SU-DHL-6 (cell line): Measurements from ENCODE around the gene FRMPD2.

Experiments
- EZH2phosphoT487 ChIP-seq: fragments of 200-600 bp; sonication (generic), shearing (Covaris generic); conservative IDR thresholded peaks from 2 replicates; pipeline ENCODE4 v1.6.1; 2018; ENCODE audit warnings: mild to moderate bottlenecking, antibody characterized with exemption, low read length, moderate library complexity, mixed read lengths
- TF ChIP-seq, protein P1 (sequence below): fragments of 200-600 bp; sonication (generic); IDR thresholded peaks from one replicate; pipeline ENCODE4 v1.5.1; 2017; ENCODE audit warnings: antibody characterized with exemption, mild to moderate bottlenecking, low read length, moderate library complexity; ENCODE audit not compliant: insufficient read depth, poor library complexity, severe bottlenecking

DNA sequence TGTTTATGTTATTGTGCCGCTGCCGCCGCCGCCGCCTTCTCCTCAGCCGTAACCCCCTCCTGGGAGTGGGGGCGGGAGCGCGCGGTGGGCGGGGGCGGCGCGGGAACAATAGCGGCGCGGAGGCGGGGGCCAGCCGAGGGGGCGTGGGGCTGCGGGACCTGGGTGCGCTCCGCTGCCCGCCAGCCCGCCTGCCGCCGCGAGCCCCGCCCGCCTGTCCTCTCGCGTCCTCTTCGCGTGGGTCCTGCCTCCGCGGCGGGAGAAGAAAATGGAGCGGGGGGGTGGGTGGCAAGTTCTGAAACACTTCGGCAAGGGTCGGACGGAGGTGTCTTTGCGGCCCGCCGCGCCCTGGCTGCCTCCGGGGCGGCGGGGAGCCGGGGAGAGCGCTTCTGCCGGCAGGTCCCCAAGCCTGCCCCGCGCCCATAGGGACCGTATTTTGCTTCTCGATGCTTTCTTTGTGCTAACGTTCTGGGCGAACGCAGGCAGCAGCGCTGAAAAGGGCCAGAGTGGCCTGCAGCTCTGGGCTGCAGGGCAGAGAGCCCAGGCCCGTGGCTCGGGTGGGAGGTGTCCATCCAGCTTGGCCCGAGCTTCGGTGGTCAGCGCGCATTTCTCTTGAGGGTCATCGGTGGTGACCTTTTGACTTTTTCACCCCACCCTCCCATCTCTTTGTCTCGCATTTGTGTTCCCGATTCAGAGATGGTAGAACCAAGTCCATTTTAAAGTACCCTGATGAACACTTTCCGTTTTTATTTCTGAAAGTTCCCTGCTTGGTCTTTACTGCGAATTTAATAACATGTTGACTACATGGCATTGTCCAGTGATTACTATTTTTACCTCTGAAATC lies 32.6 kb upstream of the FRMPD2 start:
- TF ChIP-seq, protein P1, sequence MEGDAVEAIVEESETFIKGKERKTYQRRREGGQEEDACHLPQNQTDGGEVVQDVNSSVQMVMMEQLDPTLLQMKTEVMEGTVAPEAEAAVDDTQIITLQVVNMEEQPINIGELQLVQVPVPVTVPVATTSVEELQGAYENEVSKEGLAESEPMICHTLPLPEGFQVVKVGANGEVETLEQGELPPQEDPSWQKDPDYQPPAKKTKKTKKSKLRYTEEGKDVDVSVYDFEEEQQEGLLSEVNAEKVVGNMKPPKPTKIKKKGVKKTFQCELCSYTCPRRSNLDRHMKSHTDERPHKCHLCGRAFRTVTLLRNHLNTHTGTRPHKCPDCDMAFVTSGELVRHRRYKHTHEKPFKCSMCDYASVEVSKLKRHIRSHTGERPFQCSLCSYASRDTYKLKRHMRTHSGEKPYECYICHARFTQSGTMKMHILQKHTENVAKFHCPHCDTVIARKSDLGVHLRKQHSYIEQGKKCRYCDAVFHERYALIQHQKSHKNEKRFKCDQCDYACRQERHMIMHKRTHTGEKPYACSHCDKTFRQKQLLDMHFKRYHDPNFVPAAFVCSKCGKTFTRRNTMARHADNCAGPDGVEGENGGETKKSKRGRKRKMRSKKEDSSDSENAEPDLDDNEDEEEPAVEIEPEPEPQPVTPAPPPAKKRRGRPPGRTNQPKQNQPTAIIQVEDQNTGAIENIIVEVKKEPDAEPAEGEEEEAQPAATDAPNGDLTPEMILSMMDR = no peak
- TF ChIP-seq EZH2phosphoT487 = no peak
